ENCODE measurements around the gene HGS. TPM values are rescaled to one million over a fixed set of nuclear protein-coding genes. Genes with fewer than 3 reads are reported as not detected.

The HGS gene
- total RNA-seq, 1 experiment from 2014 or later, result 187 TPM

DNA sequence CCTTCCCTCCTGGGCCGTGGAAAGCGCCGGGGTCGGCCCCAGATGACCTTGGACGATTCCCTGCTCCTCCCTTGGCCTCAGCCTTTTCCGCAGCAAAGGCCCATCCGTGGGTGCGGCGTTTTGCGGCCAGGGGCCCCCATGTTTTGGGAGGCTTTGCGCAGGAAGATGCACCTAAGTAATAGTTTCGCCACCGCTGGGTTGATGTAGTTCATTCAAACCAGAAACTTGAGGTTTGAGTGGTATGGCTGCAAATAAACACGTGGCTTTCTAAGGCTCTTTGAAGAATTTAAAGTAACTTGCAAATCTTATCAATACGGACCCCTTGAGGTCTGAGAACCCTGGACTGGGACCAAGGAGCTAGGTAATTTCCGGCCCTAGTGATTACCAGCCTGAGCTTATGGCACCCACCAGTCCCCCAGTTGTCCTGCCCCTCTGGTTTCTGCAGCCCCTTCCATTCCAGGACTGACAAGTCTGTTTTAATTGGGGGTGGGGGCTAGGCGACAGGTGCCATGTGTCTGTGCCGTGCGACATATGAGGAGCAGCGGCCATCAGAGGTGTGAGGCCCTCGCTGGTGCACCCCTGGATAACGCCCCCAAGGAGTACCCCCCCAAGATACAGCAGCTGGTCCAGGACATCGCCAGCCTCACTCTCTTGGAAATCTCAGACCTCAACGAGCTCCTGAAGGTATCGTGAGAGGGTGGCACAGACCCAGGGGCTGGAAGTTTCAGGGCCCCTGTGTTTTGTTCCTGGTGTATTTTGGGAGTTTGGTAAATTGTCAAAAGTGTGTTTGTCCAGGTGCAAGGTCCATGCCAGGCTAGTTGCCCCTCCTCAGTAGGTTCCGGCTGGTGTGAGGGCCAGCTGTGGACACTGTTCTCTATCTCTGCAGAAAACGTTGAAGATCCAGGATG is 20.2 kb downstream of the HGS start:
- TF ChIP-seq EZH2 (IDR thresholded peaks at IDR 0.05; ENCODE audit: borderline replicate concordance, low read depth, low read length, poor library complexity, severe bottlenecking), result no peak
- TF ChIP-seq CTCF (conservative IDR thresholded peaks at IDR 0.05; ENCODE audit: low read depth, low read length), result no peak
- Histone ChIP-seq H3K27ac (ENCODE audit: low read depth, low read length, poor library complexity, severe bottlenecking) (peak overlapping the region; percentile 97), H3K4me3 (ENCODE audit: low read depth, low read length, poor library complexity, severe bottlenecking) (peak overlapping the region; percentile 98), H3K27me3 (replicated peaks; ENCODE audit: insufficient read depth, low read depth, low read length, poor library complexity) (no peaks in the 10 kb centered on the region), H3K36me3 (ENCODE audit: insufficient read depth, low read length, poor library complexity, severe bottlenecking) (peaks cover 62% of the 10 kb centered on the region), H3K4me1 (ENCODE audit: insufficient read depth, low read length, poor library complexity, severe bottlenecking) (peaks cover 23% of the 10 kb centered on the region), H3K9me3 (ENCODE audit: low read depth, low read length, poor library complexity, severe bottlenecking) (no peaks in the 10 kb centered on the region)
- BruUV-seq (replicated peaks), result no TSS peak
- DNase-seq (ENCODE audit: low spot score), result no peak
- ChIA-PET CTCF (no interaction called here), POLR2A (ENCODE audit: low non-redundant PET) (no interaction called here)
- intact Hi-C loops (cut with micrococcal nuclease; ENCODE audit: unreplicated experiment), result no loop called here

- Histone ChIP-seq H3K27ac (ENCODE audit: low read depth, low read length, poor library complexity, severe bottlenecking) (no peak overlapping the region), H3K27me3 (replicated peaks; ENCODE audit: insufficient read depth, low read depth, low read length, poor library complexity) (no peaks in the 10 kb centered on the region), H3K9me3 (ENCODE audit: low read depth, low read length, poor library complexity, severe bottlenecking) (no peaks in the 10 kb centered on the region), H3K4me3 (ENCODE audit: low read depth, low read length, poor library complexity, severe bottlenecking) (no peak overlapping the region), H3K36me3 (ENCODE audit: insufficient read depth, low read length, poor library complexity, severe bottlenecking) (peaks cover 54% of the 10 kb centered on the region), H3K4me1 (ENCODE audit: insufficient read depth, low read length, poor library complexity, severe bottlenecking) (peaks cover 29% of the 10 kb centered on the region)
- DNase-seq (ENCODE audit: low spot score), result no peak
- TSS peak; percentile 29 for BruUV-seq (replicated peaks)
- intact Hi-C loops (cut with micrococcal nuclease; ENCODE audit: unreplicated experiment), result no loop called here
- CTCF ChIA-PET, result no interaction called here
- TF ChIP-seq CTCF (conservative IDR thresholded peaks at IDR 0.05; ENCODE audit: low read depth, low read length) (no peak), EZH2 (IDR thresholded peaks at IDR 0.05; ENCODE audit: borderline replicate concordance, low read depth, low read length, poor library complexity, severe bottlenecking) (no peak)
- POLR2A ChIA-PET (ENCODE audit: low non-redundant PET), result no interaction called here
Observed at GRCh38 chr17:81705518-81706231, 21.9 kb downstream of the HGS start.

- TF ChIP-seq EZH2 (IDR thresholded peaks at IDR 0.05; ENCODE audit: borderline replicate concordance, low read depth, low read length, poor library complexity, severe bottlenecking) (no peak), CTCF (conservative IDR thresholded peaks at IDR 0.05; ENCODE audit: low read depth, low read length) (no peak)
- H3K4me3 ChIP-seq (ENCODE audit: low read depth, low read length, poor library complexity, severe bottlenecking), result no peak overlapping the region
- ChIA-PET POLR2A (ENCODE audit: low non-redundant PET) (no interaction called here), CTCF (no interaction called here)
- intact Hi-C loops (cut with micrococcal nuclease; ENCODE audit: unreplicated experiment), result no loop called here
- no TSS peak for BruUV-seq (replicated peaks)
- H3K4me1 ChIP-seq (ENCODE audit: insufficient read depth, low read length, poor library complexity, severe bottlenecking), result peaks cover 29% of the 10 kb centered on the region
- H3K27ac ChIP-seq (ENCODE audit: low read depth, low read length, poor library complexity, severe bottlenecking), result no peak overlapping the region
- peaks cover 48% of the 10 kb centered on the region for H3K36me3 ChIP-seq (ENCODE audit: insufficient read depth, low read length, poor library complexity, severe bottlenecking)
- no peaks in the 10 kb centered on the region for H3K27me3 ChIP-seq (replicated peaks; ENCODE audit: insufficient read depth, low read depth, low read length, poor library complexity)
- no peaks in the 10 kb centered on the region for H3K9me3 ChIP-seq (ENCODE audit: low read depth, low read length, poor library complexity, severe bottlenecking)
- DNase-seq (ENCODE audit: low spot score), result no peak
Observed at GRCh38 chr17:81706232-81706611, 22.4 kb downstream of the HGS start.

Measured in A673 (cell line).